ENCODE results near the gene HOMER3.
A peak's percentile ranks its signal among the peaks of the same experiment; 100 is the strongest.

Gene HOMER3

DNA sequence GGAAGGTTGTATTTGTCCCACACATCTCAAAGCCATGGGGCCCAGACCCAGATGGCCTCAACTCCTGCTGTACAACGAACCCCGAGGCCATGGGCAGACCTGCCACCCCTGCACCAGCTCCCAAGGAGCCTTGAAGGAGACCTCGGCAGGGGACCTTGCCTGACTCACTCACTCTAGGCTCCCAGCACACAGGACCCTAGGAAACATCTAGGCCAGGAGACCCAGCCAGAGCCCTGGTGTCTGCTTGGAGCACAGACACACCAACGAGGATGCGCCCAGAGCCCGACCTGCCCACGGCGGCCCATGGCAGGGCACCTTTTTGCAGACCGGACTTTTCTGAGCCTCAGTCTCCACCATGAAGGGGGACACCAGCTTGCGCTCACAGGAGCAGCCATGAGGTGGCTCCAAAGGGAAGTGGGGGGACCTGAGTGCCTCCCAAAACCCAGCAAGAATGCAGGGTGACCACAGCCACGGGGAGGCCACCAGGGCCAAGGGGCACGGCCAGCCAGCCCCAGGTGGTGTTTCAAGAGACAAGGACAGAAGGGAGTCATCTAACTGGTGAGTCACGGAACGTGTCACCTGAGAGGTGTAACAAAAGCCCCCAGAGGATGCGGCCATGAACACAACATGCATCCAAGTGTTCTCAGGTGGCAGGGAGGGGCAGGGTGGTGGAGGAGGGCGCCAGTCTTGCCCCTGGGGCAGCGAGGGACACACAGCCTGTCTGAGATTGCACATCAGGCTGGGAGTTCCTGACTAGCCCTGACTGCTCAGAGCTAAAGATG lies 40.1 kb downstream of the HOMER3 start:
- no peak for DNase-seq

DNA sequence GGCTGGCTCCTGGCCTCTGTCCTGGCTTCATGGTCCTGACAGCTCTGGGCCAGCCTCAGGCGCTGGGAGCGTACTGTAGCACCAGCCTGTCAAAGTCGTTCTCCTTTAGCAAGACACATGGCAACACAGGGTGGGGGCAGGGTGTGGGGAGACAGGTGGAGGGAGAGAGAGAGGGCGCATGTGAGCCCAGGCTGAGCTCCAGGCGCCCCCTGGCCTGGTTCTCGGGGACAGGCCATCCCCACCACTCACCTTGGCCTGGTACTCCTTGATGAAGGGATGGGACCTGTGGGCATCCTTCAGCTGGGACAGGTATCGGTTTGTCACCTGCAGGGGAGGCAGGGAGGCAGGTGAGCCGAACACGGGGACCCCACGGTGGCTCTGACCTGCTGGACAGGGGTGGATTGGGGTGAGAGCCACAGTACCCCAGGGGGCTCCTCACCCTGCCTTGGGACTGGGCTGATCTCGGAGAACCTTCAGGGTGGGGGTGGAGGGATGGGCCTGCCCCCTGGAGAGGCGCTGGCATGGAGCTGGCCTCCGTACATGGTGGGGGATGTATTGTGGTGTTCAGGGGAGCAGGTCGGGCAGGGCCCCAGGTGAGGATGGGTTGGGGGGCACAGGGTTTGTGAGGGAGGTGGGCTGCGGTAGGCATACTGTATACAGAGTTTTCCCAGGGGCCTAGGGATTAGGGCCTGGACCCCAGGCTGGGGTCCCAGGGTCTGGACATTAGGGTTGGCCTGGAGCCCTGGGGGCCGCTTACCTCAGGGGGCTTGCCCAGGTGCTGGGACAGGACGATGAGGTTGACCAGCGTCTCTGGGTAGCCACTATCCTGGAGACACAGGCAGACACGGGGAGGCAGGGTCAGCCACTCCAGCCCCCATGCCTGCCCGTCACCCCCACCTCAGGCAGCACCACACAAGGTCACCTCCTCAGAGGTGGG lies 41.1 kb downstream of the HOMER3 start:
- no peak for DNase-seq

DNA sequence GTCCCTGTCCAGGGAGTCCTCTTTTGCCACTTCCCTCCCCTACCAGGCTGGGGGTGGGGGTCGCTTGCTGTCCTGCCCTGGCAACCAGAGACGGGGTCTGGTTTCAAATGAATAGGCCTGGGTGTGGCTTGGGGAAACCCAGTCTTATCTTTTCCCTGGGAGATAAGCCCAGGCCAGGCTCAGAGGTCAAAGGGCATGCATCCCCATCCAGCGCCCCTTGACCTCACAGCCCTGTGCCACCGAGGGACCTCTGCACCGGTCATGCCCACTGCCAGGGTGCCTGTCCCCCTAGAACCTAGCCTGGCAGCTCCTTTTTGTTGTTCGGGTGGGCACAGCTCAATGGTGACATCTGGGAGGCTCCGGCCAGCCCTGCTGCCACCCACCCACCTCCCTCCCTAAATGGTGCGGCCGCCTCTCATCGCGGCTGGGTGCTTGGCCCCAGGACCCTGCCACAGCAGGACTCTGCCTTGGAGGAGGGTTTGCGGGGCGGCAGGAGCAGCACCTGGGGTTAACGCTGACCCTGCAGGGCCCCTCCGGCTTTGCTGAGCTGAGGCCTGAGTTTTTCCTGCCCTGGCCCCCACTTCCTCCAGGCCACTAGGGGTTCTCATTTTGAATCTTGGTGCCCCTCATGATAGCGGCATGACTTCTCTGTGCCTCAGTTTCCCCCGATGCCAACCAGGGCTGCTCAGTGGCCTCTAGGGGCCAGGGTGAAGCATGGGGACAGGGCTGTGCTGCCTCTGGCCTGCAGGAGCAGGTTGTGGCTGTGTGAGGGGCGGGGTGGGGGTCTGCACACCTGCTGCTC lies 42.2 kb downstream of the HOMER3 start:
- DNase-seq, result no peak

DNA sequence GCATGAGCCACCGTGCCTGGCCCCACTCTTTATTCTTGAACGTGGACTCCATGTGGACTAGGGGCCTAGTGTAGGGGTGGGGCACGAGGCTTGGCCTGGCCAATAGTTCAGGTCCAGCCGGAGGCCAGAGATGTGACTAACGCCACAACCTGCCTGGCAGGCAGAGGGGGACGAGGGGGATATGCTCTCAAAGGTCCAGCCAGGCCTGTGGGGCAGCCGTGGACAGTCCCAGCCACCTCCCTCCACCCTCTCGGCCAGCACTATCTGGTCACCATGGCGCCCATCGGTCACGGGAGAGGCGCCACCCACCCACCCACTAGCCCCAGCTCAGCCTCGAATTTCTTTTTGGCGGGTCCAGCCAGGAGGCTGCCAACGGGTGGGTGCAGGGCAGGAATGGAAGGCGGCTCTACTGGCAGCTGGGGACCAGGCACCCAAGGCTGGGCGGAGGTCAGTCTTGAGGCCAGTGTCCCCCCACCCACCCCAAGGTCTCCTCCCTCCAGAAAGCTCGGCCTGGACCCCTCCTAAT lies 42.9 kb downstream of the HOMER3 start:
- DNase-seq, result no peak

DNA sequence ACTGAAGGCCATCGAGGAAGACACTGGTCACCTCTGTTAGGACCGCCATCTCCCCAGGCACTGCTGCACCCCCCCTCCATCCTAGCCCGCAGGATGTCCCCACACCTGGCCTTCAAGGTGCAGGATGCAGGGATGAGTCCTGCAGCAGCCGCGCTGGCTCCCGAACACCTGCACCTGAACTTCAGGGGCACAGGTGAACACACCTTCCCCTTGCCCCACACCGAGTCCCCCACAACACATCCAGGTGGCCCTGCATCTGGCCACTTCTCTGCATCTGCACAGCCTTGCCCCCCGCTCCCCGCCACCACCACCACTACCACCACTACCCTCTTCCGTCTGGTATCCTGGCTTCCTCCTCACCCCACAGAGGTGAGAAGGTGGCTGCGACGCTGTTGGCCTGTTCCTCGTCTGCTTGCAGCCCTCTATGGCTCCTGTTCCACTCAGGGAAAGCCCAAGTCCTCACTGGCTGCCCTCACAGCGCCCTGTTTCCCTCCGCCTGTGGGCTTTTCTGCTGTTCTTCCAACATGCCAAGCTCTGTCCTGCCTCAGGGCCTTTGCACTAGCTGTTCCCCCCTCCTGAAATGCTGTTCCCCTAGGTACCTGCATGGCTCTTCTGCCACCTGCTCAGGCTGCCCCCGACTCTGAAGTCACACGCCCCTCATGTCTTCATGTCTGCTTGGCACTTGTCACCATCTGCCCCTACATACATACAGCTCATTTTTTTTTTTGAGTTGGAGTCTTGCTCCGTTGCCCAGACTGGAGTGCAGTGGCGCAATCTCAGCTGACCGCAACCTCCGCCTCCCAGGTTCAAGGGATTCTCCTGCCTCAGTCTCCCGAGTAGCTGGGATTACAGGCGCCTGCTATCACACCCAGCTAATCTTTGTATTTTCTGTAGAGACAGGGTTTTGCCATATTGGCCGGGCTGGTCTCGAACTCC lies 43.7 kb downstream of the HOMER3 start:
- DNase-seq, result no peak

DNA sequence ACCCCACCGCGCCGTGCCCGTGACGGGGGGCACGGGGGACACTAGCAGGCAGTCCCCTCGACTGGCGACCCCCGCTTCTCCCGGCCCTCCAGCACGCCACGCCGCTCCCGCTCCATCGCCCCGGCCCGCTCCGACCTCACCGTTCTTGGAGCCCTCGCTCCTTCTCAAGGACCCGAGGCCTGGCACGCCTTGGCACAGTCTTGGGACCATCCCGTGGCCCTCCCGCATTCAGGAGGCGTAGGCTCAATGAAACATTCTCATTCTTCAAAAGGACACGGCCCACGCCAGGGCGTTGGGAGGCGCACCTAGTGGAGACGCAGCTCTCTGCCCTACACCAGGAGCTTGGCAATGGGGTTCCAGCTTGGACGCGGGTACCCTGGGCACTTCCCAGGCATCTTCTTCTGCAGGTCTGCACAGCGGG lies 44.6 kb downstream of the HOMER3 start:
- DNase-seq, result no peak

DNA sequence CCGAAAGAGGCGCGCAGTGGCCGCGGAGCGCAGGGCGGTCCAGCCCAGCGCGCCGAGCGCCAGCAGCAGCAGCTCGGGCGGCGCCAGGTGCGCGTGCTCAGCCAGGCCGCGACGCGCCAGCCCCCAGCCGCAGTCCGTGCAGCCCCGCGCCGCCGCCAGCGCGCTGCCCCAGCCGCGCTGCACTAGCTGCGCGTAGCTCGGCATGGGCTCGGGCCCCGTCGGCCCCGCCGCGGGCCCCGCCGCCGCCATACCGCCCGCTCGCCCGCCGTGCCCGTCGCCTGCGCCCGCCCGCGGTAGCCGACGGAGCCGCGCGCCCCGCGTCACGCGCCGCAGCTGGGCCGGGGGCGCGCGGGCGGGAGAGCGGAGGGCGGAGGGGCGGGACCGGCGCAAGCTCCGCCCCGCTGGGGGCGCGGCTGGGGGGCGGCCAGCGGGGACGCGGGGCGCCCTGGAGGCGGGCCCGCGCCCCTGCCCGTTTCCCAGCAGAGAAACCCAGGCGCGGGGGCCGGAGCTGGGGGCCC lies 45.1 kb downstream of the HOMER3 start, which contains the start of gene CERS1:
CERS1 (minus strand) TSS at position 335 of the 518 bp plus-strand sequence; CDS start at position 249, 86 bp downstream.
- no peak for DNase-seq

DNA sequence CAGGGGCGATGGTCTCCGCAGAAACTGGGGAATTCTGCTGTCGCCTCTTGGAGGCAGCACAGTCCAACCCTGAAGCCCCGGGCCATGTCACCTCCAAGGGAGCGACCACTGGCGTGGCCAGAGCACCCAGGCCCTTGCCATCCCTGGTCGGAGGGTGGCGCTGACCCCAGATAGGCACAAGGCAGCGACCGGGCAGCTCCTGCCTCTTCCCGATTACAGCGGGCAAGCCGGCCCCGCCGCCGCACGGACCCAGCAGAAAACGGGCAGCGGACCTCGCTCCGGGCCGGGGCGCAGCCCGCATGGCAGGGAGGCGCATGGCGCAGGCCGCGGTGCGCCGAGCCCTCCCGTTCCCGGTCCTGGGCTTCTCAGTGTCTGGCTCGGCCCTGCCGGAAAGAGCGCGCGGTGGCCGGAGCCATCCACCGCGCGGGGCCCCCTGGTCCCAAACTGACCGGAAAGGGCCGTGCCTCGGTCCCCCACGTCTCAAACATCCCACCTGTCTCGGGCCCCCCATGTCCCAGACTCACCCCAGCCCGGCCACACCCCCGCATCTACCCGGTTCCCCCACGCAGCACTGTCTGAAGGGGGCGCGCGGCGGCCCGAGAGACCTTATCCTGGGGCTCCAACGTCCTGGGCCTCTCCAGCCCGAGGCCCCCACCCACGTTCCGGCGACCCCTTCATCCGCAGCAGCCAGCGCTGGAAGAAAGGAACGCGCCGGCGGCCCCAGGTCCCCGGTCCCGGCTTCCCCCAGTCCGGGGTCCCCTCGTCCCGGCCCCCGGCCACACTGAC lies 45.8 kb downstream of the HOMER3 start:
- DNase-seq, result no peak

DNA sequence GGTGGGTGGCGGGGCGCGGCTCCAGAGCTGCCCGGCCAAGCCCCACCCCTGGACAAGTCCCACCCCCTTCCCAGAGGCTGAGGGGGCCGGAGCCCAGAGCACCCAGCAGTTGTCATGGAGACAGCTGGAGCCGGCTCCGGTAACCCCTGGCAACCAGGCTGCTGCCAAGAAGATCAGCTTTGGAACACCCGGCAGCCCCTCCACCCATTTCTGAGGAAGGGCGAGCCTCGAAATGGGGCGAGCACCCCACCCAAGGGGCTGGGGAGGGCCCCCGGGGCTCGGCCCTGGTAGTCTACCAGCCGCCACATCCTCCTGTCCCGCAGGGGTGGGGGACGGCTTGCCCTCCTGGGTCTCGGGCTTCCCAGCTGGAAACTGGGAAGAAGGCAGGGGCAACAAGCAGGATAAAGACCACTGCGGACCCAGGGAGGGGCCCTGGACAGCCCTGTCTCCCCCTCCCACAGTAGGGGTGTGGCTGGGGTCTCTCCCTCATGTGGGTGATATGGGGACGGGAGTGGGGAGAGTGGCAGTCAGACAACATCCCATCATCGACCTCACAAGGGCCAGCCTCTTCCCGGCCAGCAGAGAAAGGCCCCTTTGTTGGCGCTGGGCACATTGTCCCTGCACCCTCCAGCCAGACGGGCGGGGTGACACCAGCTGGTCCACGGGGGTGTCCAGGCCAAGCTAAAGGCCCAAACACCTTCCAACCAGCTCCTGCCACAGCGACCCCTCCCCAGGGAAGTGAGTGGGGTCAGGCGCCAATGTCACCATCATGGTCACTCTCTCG lies 46.6 kb downstream of the HOMER3 start:
- DNase-seq, result no peak

DNA sequence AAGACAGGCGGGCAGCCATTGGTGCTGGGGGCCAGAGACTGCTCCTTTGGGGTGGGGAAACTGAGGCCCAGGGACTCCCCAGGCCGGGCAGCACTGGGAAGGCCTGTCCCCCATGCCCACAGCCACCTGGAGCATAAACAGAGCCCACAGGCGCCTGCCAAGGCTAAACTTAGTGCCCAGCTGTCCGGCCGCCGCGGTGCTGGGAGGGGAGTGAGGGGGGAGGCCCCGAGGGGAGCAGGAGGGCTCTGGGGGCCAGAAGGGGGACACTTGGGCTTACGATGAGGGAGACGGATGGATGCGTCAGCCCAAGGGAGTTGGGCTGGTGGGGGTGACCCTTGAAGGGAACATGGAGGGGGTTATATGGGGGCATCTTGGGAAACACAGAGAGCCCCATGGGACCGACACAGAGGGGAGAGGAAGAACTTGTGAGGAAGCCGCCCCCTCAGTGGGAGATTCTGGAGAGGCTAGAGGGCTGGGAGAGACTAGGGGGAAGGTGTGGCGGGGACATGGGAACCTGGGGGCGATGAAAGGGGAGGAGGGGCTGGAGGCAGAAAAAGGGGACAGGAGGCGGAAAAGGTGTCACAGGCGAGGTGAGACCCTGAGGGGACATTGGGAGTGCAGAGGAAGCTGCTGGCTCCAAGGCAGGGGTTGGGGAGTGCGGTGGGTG lies 47.3 kb downstream of the HOMER3 start:
- DNase-seq, result no peak

DNA sequence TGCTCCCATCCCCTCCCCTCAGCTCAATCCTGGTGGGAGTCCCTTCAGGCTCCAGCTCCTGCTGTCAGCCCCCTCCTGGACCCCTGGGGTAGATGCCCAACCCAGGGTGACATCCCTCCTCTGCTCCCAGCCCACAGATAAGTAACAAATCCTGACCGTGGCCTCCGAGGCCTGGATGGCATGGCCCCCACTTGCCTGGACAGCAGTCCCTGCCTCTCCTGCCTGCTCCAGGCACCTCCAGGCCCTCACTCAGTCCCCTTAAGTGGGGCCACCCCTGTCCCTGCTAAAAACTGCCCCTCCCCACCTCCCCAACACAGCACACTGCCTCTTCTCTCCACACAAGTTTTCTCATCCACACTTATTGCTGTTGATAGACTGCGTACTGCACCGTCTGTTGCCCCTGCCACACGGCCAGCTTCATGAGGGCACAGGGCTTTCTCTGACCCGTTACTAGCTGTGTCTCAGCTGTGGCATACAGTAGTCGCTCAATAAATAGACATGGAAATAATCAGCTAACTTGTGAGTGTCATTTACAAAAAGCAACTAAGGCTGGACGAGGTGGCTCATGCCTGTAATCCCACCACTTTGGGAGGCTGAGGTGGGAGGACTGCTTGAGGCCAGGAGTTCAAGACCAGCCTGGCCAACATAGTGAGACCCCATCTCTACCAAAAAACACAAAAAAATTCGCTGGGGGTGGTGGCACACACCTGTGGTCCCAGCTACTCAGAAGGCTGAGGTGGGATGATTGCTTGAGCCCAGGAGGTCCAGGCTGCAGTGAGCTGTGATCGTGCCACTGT lies 50.9 kb downstream of the HOMER3 start:
- DNase-seq, result no peak

DNA sequence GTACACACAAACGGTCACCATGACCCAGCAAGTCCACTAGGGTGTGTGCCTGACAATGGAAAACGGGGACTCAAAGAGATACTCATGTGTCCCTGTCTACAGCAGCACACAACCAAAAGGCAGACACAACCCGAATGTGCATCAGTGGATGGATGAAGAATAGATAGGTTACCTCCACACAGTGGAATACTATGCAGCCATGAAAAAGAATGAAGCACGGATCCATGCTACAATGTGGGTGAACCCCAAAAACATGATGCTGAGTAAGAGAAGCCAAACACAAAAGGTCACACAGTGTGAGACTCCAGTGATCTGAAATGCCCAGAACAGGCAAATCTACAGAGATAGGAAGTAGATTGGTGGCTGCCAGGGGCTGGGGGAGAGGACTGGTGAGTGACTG lies 54.0 kb downstream of the HOMER3 start:
- no peak for DNase-seq

DNA sequence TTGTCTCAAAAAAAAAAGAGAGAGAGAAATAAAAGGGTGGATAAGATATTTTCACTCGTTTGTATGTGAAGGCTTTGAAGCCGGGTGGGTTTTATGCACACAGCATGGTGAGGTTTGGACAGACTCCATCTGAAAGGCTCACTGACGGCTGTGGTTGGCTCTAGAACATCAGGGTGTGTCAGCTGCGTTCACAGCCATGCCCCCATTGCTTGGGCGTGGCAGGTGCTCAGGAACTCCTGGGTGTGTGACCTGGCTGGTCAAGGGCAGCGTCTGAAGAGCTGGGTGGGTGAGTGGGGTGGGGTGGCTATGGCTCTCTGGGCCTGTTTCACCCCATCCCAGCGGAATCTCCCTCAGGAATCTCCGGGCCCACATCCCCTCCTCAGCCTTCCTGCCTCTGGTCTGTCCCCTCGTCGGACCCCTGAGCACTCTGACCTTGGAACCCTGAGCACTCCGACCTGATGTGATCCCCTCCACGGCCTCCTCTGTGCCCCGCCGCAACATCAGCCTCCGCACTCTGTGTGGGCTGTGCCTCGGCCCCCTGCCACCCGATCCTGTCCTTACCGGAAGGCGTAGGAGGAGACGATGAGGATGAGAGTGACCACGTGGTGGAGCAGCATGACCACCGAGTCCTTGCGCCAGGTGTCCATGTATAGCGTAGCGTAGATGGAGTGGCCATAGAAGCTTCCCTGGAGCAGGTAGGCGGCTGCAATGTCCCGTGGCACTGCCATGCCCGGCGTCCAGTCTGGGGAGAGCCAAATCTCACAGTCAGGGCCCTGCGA lies 57.3 kb downstream of the HOMER3 start:
- DNase-seq, result no peak

DNA sequence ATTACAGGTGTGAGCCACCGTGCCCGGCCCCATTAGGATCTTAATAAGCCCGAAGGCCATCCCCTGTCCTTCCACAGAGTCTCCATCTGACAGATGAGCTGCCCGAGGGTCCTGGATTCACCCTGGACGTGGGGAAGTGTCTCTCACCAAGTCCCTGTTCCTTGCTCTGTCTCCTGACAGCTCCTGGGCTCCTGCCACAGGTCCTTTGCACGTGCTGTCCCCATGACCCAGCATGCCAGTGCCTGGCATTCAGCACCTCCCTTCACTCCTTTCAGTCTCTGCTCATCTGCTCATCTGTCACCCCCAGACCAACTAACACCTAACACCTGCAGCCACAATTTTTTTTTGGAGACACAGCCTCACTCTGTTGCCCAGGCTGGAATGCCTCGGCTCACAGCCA lies 59.5 kb downstream of the HOMER3 start:
- DNase-seq, result no peak

DNA sequence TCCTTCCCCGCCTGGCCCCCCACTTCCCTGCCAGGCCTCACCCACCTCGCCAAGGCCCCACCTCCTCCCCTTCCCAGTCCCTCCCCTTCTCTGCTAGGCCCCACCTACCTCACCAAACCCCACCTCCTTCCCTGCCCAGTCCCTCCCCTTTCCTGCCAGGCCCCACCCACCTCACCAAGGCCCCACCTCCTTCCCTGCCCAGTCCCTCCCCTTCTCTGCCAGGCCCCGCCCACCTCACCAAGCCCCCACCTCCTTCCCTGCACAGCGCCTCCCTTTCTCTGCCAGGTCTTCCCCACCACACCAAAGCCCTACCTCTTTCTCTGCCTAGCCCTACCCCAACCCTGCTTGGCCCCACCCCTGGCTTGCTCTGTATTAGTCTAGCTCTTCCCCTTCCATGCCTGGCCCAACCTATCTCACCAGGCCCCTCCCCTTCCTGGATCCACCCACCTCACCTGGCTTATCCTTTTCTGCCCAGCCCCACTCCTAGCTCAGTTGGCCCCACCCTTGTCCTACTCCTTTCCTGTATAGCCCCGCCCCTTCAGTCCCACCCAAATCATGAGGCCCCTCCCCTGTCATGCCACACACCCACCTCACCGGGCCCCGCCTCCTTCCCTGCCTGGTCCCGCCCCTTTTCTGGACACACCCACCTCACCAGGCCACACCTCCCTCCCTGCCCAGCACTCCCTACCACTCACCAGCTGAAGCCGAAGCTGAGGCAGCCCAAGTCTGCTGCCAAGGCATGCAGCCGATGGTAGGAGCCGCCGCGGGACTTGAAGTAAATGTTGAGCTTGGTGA lies 61.2 kb downstream of the HOMER3 start:
- DNase-seq, result peak; percentile 19
